ENCODE results near the gene RAP1GAP2.
A peak's percentile ranks its signal among the peaks of the same experiment; 100 is the strongest.

The RAP1GAP2 gene

DNA sequence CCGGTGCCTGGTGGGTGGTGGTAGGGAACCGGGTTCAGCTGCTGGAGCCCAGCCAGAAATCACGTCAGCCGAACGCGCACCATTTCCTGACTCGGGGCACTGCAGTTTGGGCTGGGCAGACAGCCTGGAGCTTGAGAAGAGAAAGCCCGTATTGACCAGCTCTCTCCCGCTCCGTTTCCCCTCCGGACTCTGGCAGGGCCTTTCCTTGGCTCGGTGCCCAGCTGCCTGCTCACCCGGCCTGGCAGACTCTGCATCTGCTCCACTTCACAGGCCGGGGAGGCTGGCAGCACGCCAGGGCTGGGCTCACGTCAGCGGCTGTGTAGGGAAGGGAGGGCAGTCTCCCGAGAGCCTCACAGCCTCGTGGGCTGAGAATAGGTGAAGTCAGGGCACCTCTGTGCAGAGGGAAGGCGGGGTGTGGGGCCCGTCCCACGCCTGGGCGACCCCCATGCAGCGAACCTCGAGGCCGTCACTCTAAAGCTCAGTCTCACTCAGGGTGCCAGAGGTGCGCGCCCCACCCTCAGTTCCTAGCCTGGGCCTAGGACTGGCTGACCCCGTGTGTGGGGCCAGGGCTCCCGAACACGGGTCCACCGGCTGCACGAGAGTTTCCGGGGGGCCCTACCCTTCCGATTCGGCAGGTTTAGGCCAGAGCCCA lies 208.0 kb downstream of the RAP1GAP2 start:
- DNase-seq: peak; percentile 99

GRCh38 chr17:3004925-3005324 lies 208.7 kb downstream of the RAP1GAP2 start:
- peak in 1 of 2 experiments; percentile 29 for DNase-seq

DNA sequence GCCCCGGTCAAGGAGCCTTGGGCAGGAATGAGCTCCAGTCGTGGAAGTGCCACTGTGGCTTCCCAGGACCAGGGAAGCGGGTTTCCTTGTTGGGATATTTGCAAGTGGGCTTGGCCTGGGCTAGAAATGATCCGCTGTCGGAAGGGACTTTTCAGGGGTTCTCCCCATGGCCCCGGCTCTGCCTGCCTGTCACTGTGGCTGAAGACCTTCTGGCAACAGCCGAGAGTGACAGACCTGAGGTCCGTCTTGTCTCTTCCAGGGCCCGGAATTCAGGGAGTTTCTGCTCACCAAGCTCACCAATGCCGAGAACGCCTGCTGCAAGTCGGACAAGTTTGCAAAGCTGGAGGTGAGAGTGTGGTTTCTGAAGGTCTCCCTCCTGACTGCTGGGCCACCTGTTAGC lies 209.5 kb downstream of the RAP1GAP2 start:
- no peak for DNase-seq

DNA sequence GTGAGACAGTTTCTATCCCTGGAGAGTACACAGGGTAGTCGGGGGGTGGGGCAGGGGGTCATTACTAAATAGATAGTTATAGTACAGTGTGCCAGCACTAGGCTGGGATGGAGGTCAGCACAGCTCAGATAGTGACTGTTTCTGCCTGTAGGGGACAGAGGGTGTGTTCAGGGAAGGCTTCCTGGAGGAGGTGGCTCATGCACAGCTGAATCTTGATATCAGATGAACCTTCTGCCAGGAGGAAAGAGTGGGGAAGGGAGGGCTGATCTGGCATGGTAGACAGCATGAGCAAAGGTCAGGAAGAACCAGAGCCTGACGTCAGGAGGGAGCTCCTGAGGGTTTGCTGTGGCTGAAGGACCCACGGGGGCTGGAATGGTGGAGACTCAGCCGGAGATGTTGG lies 210.6 kb downstream of the RAP1GAP2 start:
- DNase-seq: no peak

DNA sequence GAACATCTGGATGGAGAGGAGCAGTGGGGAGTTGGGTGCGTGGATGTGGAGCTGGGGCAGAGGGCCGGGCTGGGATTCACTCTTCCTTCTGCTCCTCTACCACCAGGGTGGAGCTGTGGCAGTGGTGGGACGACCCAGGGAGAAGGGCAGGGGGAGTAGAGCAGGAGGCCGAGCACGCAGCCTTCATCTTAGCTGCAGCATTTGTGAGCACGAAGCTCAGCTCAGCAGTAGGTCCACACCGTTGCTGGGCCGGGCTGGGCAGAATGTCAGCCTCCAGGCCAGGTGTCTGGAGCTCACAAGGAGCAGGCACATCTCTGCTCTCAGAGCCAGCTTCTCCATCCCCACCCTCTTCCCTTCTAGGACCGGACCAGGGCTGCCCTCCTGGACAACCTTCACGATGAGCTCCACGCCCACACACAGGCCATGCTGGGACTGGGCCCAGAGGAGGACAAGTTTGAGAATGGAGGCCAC lies 211.4 kb downstream of the RAP1GAP2 start:
- no peak for DNase-seq

GRCh38 chr17:3008336-3009288 lies 212.4 kb downstream of the RAP1GAP2 start:
- no peak for DNase-seq

GRCh38 chr17:3009411-3009920 lies 213.2 kb downstream of the RAP1GAP2 start:
- DNase-seq: no peak

- DNase-seq: no peak
Measured at GRCh38 chr17:3011891-3012290, 215.7 kb downstream of the RAP1GAP2 start.

- DNase-seq: peak; percentile 65 to 73
Measured at GRCh38 chr17:3012926-3013581, 216.8 kb downstream of the RAP1GAP2 start.

GRCh38 chr17:3015890-3016289 lies 219.7 kb downstream of the RAP1GAP2 start:
- DNase-seq: no peak

- DNase-seq: no peak
Measured at GRCh38 chr17:3017936-3018335, 221.7 kb downstream of the RAP1GAP2 start.

DNA sequence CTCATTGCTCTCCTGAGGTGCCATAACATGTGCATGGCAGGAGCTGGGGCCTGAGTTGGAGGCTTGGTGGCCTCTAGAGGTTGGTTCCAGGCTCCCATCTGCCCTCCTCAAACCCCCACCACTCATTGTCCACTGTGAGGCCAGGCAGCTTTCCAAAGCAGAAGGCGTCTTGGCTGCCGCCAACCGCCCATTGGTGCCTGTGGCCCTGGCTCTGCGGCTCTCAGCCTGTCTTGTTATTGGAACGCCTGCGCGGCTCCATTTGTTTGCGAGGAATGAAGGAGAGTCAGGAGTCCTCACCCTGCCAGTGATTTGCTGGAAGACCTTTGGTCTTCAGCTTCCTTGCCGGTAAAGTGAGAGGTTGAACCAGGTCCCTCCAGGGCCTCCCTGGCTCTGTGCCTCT lies 223.5 kb downstream of the RAP1GAP2 start:
- no peak for DNase-seq

DNA sequence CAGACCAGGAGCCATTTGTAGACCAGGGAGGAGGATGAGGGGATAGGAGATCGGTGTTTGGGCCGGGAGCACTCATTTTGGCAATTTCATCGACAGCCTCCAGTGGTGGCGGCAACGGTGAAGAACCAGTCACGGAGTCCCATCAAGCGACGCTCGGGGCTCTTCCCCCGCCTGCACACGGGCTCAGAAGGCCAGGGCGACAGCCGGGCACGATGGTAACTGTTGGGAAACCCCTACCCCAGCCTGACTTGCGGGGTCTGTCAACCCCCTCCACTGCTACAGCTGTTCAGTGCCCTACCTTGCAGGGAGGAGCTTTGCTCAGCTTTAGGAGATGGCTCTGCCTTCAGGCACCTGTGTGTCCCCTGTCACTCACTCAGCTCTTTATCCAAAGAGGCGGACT lies 224.1 kb downstream of the RAP1GAP2 start:
- DNase-seq: no peak

DNA sequence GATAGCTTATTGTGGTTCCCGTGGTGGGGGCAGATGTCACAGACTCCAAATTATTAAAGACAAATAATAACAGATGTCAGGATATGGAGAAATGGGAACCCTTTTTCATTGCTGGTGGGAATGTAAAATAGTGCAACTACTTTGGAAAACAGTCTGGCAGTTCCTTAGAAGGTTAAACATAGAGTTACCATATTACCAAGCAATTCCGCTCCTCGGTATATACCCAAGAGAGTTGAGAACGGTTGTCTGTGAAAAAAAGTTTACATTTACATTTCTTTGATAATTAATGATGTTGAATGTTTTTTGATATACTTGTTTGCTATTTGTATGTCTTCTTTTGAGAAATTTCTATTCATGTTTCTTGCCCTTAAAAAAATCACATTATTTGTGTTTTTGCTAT lies 226.0 kb downstream of the RAP1GAP2 start:
- DNase-seq: no peak

GRCh38 chr17:3024346-3024745 lies 228.1 kb downstream of the RAP1GAP2 start:
- DNase-seq: no peak

DNA sequence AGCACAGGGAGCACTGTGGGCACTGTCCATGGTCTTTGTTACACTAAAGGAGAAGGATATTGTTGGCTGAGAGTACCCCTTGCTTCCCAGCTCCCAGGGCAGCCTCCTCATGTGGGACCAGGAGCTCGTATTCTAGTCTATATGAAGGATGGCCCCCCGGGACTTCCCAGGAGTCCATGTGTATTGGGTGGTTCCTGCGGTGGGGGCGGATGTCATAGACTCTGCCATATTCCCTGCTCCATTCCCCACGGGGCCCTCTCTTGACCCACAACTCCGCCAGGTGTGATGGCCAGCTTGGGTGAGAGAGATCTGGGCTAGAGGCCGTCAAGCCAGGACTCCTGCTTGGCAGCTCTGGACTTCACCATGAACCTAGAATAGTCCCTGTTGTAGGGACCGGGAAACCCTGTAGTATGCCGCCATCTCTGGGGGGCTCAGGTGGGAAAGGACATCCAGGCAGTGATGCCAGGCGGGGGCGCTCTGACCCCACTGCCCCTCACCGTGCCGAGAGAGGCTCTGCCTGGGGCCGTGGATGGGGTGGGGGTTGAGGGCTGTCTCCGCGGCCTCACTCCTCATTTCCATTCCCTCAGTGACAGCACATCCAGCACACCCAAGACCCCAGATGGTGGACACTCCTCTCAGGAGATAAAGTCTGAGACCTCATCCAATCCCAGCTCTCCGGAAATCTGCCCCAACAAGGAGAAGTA lies 229.3 kb downstream of the RAP1GAP2 start:
- DNase-seq: no peak

GRCh38 chr17:3026125-3026855 lies 230.1 kb downstream of the RAP1GAP2 start:
- DNase-seq: no peak

GRCh38 chr17:3026856-3027751 lies 230.9 kb downstream of the RAP1GAP2 start:
- no peak for DNase-seq

- no peak for DNase-seq
Measured at GRCh38 chr17:3027786-3028532, 231.7 kb downstream of the RAP1GAP2 start.

Measured in SHP77 (cell line).